BJ (cell line): ENCODE measurements around the gene DEPDC1B. TPM values are rescaled to one million over a fixed set of nuclear protein-coding genes. Genes with fewer than 3 reads are reported as not detected.

Experiments used
- CTCF ChIA-PET: fragments of 350-600 bp; formaldehyde crosslinking; extraction: SDS; loops from one replicate; lab custom pipeline; 2021; ENCODE audit warnings: antibody characterized with exemption, inconsistent platforms; lab: Yijun Ruan, JAX
- POLR2A ChIA-PET: fragments of 300-600 bp; sonication (Branson Sonifier 250); formaldehyde crosslinking; extraction: SDS; loops from one replicate; lab custom pipeline; 2021; ENCODE audit warnings: antibody characterized with exemption; lab: Charles Lee
- DNase-seq: peaks from one replicate; pipeline ENCODE4 v3.0.0-alpha.2; 2011; ENCODE audit warnings: low read depth
- H3K27me3 ChIP-seq: 2 replicates; pipeline ENCODE4 v1.6.0; 2011; ENCODE audit warnings: low read length; ENCODE audit not compliant: control insufficient read depth, insufficient read depth
- H3K36me3 ChIP-seq: 2 replicates; pipeline ENCODE4 v1.5.1; 2011; ENCODE audit warnings: low read length; ENCODE audit not compliant: control insufficient read depth, insufficient read depth
- H3K4me3 ChIP-seq: 2 replicates; pipeline ENCODE4 v1.5.1; 2011; ENCODE audit warnings: low read depth, mild to moderate bottlenecking, control low read depth, low read length
- CTCF ChIP-seq: IDR thresholded peaks from 2 replicates; pipeline ENCODE4 v1.5.1; 2011; ENCODE audit warnings: low read depth, mild to moderate bottlenecking, control low read depth, inconsistent platforms, low read length, moderate library complexity; ENCODE audit not compliant: insufficient read depth
- polyA plus RNA-seq: library from polyadenylated mRNA; depleted of rRNA; stranded (reverse); fragments of >200 nt; gene quantifications from 2 replicates; pipeline ENCODE4 v1.2.3, GENCODE V29; 2011

The DEPDC1B gene
- polyA plus RNA-seq, 1 experiment: 6.5 TPM

- Histone ChIP-seq H3K27me3 (no peaks in the 10 kb centered on the region), H3K4me3 (no peak overlapping the region), H3K36me3 (no peaks in the 10 kb centered on the region)
- CTCF ChIA-PET: interaction anchor here (0.8 to 2.5 kb wide), 4 partner anchors 13 to 253 kb away, joined by 4 to 12 read pairs (median 7); partner anchors contain the start of gene DEPDC1B
- TF ChIP-seq CTCF: no peak
- POLR2A ChIA-PET: no interaction called here
- DNase-seq: no peak
Measured at GRCh38 chr5:60675286-60675685, 24.7 kb downstream of the DEPDC1B start.

- no peak for TF ChIP-seq CTCF
- ChIA-PET CTCF (interaction anchor here (0.8 to 2.5 kb wide), 2 partner anchors 22 to 25 kb away, joined by 4 to 12 read pairs; partner anchors contain the start of gene DEPDC1B), POLR2A (no interaction called here)
- Histone ChIP-seq H3K27me3 (no peaks in the 10 kb centered on the region), H3K36me3 (no peaks in the 10 kb centered on the region), H3K4me3 (no peak overlapping the region)
- DNase-seq: no peak
Measured at GRCh38 chr5:60674251-60675069, 25.5 kb downstream of the DEPDC1B start.

GRCh38 chr5:60673334-60673733, 26.6 kb downstream of the DEPDC1B start:
- H3K4me3 ChIP-seq: no peak overlapping the region
- H3K36me3 ChIP-seq: no peaks in the 10 kb centered on the region
- DNase-seq: no peak
- CTCF ChIA-PET: interaction anchor here (1.2 kb wide), 1 partner anchor 22 kb away, joined by 4 read pairs; no protein-coding TSS in a partner anchor
- no peak for TF ChIP-seq CTCF
- POLR2A ChIA-PET: no interaction called here
- H3K27me3 ChIP-seq: no peaks in the 10 kb centered on the region

GRCh38 chr5:60672693-60673264, 27.2 kb downstream of the DEPDC1B start:
- CTCF ChIA-PET: interaction anchor here (1.2 kb wide), 1 partner anchor 22 kb away, joined by 4 read pairs; no protein-coding TSS in a partner anchor

More at GRCh38 chr5:60672693-60673264, 27.2 kb downstream of the DEPDC1B start:
- H3K36me3 ChIP-seq: no peaks in the 10 kb centered on the region
- TF ChIP-seq CTCF: no peak
- H3K27me3 ChIP-seq: no peaks in the 10 kb centered on the region
- DNase-seq: no peak
- POLR2A ChIA-PET: no interaction called here
- no peak overlapping the region for H3K4me3 ChIP-seq
